C4-2B (cell line): ENCODE measurements around the gene BTG1.

ENCODE experiments used
- H3K27ac ChIP-seq: fragments of 450-650 bp; 2 replicates; pipeline ENCODE4 v1.5.1; 2017
- CTCF ChIP-seq: fragments of 450-650 bp; conservative IDR thresholded peaks from 2 replicates; pipeline ENCODE4 v1.5.1; 2017; ENCODE audit warnings: mild to moderate bottlenecking
- ZFX ChIP-seq: fragments of 450-650 bp; IDR thresholded peaks from 2 replicates; pipeline ENCODE4 v1.6.1; 2017

BTG1 gene

GRCh38 chr12:92188517-92189188 lies 43.0 kb upstream of the BTG1 start:
- H3K27ac ChIP-seq: no peak overlapping the region
- TF ChIP-seq CTCF (no peak), ZFX (no peak)

GRCh38 chr12:92186038-92186470 lies 40.4 kb upstream of the BTG1 start:
- TF ChIP-seq CTCF (no peak), ZFX (no peak)
- no peak overlapping the region for H3K27ac ChIP-seq

GRCh38 chr12:92185052-92185451 lies 39.4 kb upstream of the BTG1 start:
- TF ChIP-seq ZFX (no peak), CTCF (no peak)
- H3K27ac ChIP-seq: no peak overlapping the region

- TF ChIP-seq CTCF (no peak), ZFX (no peak)
- H3K27ac ChIP-seq: no peak overlapping the region
These were observed 37.9 kb upstream of the BTG1 start for GRCh38 chr12:92183575-92183974.

GRCh38 chr12:92178340-92178739 lies 32.7 kb upstream of the BTG1 start:
- TF ChIP-seq ZFX (no peak), CTCF (no peak)
- H3K27ac ChIP-seq: no peak overlapping the region

GRCh38 chr12:92176646-92177045 lies 31.0 kb upstream of the BTG1 start:
- H3K27ac ChIP-seq: no peak overlapping the region
- TF ChIP-seq ZFX: no peak
- TF ChIP-seq CTCF: no peak

- TF ChIP-seq CTCF (no peak), ZFX (no peak)
These were observed 30.3 kb upstream of the BTG1 start for GRCh38 chr12:92175961-92176360.

More at GRCh38 chr12:92175961-92176360, 30.3 kb upstream of the BTG1 start:
- no peak overlapping the region for H3K27ac ChIP-seq
